Activated CD8-positive, alpha-beta memory T cell treated with anti-CD3 and anti-CD28 coated beads for 1 hour (primary cell): ENCODE results near the gene VASH2.

Experiments
- DNase-seq, 2 donors: peaks; one replicate each; pipeline ENCODE4 v3.0.0-alpha.2; 2020; ENCODE audit warnings: low read depth in 1 of 2; ENCODE audit errors: extremely low read depth in 1 of 2

The VASH2 gene

DNA sequence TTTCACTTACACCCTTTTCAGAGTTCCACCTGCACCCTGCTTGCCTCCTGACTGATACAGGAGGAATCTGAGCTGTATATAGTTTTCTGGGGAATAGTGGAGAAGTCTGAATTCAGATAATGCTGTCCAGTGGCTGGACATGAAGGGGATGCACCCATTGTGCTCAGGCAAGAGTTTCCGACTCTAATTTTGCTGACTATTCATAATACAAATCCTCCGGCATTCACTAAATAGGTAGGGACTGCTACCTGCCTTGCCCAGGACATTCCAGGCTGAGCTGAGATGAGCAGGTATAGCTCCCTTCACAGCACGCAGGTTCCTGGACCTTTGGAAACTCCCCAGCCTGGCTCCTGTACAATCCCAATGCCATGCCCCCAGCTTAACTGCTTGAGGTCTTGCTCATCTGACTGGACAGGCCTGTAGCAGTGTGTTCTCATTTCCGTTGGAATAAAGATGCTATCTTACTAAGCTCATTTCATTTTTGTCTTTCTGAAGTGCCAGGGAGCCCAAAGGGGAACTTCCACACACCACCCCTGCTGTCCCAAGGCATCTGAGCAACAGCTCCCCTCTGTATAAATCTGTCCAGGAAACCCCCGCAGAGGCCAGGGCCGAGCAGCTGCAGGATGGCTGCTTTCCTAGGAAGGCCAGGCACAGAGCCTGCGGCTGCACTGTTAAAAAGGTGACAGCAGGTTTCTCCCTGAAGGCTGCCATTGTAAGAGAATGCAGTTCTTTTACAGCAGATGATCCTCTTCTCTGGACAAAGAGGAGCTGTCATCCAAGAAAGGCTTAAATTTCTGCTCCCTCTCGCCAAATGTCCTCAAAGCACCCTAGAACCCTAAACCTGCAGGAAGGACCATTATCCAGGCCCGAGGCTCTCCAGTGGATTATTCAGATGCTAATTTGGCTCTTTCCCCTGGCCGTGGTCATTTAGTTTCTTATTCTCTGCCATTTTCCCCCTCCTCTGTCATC is 21.7 kb upstream of the VASH2 start:
- DNase-seq, result no peak

DNA sequence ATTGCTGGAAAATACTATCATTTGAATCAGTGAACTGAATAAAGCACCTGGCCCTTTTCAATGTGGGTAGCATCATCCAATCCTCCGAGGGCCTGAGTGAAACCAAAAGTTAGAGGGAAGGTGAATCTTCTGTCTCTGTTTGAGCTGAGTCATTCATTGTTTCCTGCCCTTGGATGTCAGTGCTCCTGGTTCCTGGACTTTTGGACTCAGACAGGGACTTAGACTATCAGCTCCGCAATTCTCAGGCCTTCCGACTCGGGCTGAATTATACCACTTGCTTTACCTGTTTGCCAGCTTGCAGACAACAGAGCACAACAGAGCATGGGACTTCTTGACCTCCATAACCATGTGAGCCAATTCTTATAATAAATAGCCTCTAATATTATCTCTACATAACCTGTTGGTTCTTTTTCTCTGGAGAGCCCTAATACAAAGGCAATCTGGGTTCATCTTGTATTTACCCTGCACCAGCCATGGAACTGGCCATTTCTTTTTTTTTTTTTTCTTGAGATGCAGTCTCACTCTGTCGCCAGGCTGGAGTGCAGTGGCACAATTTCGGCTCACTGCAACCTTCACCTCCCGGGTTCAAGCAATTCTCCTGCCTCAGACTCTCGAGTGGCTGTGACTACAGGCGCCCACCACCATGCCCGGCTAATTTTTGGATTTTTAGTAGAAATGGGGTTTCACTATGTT is 19.2 kb upstream of the VASH2 start:
- DNase-seq, result no peak

- no peak for DNase-seq
These were observed 16.4 kb upstream of the VASH2 start for GRCh38 chr1:212933815-212934471.

GRCh38 chr1:212935387-212935981 is 14.9 kb upstream of the VASH2 start:
- no peak for DNase-seq

DNA sequence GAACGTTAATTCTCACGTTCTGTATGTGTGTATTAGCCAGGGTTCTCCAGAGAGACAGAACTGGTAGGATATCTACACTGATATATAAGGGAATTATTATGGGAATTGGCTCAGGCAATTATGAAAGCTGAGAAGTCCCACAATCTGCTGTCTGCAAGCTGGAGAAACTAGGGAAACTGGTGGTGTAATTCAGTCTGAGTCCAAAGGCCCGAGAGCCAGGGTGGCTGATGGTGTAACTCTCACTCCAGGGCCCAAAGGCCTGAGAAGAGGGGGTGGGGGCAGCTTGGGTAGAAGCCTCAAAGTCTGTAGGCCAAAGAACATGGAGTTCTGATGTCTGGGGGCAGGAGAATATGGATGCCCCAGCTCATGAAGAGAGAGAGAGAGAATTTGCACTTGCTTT is 13.3 kb upstream of the VASH2 start:
- DNase-seq, result no peak

DNA sequence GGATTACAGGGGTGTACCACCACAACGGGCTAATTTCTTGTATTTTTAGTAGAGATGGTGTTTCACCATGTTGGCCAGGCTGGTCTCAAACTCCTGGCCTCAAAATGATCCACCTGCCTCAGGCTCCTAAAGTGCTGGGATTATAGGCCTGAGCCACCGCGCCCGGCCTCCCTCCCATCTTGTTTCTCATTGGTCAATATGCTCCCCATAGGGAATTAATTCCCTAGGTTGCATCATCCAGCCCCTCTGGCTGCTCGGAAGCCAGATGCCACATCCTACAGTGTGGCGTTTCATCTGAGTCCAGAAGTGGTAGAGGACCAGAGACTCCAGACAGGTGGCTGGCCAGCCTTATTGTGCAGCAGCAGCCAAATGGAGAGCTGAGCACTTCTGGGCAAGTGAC is 11.5 kb upstream of the VASH2 start:
- no peak for DNase-seq

DNA sequence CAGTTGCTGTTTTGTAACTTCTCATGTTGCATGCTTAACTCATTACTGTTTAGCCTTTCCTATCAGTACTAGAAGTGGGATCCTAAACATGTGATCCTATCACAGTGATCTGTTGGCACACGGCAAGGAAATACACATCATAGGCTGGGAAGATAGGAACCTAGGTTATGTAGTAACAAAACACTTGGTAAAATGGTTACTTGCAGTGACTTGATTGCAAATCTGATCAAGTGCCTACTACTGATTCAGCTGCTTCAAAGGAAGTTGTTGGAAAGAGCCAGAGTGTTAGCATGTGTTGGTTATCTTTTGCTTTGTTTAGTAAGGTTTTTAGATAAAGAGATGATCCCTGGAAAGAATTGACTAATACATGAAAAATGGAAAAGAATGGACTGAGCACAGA is 8.9 kb upstream of the VASH2 start:
- no peak for DNase-seq

GRCh38 chr1:212942679-212943392 is 7.5 kb upstream of the VASH2 start:
- DNase-seq, result no peak

DNA sequence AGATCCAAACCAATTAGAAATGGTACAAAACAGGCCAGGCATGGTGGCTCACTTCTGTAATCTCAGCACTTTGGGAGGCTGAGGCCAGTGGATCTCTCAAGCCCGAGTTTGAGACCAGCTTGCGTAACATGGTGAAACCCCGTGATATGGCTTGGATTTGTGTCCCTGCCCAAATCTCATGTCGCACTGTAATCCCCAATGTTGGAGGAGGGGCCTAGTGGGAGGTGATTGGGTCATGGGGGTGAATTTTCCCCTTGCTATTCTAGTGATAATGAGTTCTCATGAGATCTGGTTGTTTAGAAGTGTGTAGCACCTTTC is 7.0 kb upstream of the VASH2 start:
- DNase-seq, result no peak

DNA sequence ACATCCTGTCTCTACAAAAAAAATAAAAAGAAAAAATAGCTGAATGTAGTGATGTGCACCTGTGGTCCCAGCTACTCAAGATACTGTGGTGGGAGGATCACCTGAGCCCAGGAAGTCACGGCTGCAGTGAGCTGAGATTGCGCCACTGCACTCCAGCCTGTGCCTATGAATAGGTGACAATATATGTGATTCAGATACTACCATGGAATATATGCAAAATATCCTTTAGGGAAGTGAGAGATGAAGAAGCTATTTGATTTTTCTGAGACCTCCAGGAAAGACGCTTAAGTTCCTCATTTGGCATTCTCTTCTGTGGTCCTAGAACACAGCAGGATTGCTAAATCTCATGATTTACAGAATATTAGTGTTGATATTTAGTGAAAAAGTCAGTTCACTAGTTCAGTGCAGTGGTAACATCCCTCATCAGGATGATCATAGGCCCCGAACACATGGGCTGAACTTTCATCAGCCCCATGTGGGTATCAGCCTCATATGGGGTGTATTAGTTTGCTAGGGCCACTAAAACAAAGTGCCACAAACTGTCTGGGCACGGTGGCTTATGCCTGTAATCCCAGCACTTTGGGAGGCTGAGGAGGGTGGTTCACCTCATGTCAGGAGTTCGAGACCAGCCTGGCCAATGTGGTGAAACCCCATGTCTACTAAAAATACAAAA is 6.0 kb upstream of the VASH2 start:
- DNase-seq, result no peak

GRCh38 chr1:212945056-212945455 is 5.3 kb upstream of the VASH2 start:
- no peak for DNase-seq

DNA sequence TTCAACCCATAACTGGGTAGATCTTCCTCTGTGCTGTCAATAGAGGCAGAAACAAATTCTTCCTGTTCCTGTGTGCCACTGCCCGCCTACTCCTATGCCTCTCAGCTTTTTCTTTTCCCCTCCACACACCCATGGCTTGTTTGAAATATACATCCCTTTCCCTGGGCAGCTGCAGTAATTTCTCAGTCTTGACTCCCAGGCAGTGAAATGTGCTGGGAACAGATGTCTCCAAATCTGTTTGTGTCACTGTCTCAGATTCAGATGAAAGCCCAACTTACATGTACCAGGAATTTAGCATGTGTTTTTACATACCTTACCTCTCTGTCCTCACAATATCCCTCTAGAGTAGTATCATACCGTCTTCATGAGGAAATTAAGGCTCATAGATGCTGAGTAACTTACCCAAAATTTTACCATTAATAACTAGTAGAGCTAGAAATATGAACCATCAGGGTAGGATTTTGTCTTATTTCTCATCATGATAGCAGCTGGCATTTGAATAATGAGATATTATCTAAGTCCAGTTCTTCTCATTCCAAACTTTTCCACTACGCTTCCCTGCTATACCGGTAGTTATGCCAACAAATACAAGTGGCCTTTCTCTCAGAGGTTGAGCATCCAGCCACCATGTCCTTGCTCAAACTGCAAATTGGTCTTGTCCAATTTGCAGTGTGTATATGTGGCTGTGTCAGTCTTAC is 4.7 kb upstream of the VASH2 start:
- no peak for DNase-seq

- no peak for DNase-seq
These were observed 3.5 kb upstream of the VASH2 start for GRCh38 chr1:212946872-212947271.

DNA sequence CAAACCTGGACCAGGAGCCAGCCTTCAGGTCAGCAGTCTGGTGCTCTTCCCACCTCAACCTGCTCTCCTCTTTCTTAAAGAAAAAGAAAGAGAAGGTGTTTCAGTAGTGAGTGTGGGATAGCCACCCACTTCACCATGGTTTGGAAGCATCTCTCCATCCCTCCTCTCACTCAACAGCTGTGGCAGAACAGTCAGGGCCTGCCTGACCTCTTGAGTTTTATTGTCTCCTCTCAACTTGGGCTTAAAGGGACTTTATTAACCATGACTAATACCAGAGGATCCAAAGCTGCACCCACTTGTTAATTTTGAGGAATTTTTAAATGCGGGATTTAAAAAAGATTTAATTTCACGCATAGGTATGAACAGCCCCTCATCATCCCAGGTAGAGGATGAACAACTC is 570 bp upstream of the VASH2 start:
- no peak for DNase-seq

DNA sequence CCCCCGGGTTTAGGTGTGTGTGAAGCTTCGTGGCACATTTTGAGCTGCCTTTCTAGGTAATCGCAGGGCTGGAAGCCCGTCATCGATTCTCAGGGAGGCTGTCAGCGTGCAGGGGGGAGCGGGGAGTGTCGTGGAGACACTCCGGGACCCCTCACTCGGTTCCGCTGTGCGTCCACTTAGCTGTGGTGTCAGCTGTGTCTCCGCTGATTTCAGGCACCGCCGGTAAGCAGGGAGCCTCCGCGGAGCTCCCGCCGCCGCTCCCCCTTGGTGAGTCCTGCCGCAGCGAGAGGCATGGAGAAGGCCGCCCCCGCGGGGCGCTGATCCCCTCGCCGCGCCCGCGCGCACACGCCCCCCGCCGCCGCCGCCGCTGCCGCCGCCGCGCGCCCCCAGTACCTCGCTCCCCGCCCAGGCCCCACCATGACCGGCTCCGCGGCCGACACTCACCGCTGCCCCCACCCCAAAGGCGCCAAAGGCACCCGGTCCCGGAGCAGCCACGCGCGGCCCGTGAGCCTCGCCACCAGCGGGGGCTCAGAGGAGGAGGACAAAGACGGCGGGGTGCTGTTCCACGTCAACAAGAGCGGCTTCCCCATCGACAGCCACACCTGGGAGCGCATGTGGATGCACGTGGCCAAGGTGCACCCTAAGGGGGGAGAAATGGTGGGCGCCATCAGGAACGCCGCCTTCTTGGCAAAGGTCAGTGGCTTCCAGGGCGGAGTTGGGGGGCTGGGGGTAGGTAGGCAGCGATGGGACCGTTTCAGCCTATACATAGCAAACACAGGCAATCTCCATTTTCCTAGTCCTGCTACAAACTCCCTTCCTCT is 995 bp downstream of the VASH2 start:
- DNase-seq, result no peak

DNA sequence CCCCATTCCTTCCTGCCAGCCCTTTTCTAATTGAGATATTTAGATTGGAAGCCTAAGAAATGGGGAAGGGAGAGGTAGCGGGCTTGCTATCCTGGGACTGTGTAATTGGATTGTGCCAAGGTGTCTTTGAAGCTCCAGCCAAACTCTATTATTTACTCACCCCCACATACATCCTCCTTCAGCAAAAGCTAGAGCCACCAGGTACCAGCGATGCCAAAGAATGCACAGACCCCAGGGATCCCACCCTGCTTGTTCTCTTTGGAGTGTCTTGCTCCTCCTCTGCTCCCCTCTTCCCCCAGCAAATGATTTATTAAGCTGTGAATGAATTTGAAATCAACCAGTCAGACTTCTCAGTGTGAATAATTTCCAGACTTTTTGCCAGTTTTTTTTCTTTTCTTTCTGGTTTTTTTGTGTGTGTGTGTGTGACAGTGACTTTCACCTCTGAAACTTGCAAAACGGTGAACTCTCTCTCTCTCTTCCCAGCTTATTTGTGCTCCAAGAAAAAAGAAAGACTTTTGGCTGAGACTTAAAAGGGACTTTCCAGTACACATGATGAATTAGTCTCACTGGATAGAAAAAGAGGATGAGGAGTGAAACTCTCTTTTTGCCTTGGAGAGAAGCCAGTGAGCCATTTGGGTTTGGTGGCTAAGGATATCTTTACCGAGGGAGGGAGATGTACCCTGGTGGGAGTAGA is 1.8 kb downstream of the VASH2 start:
- DNase-seq, result no peak

DNA sequence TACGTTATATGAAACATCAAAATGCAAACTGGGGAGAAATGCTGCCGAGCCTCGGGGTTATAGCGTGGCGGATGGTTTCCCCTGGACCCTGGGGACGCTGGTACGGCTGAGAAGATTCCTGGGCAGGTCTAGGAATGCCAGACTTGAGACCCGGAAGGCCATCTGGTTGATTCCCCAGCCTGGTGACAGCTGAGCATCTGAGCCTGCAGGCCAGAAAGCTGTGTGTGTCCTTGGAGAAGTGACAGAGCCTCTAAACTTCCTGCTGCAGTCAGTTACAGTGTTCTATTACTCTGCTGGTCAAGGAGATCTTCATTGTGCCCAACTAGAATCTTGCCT is 2.3 kb downstream of the VASH2 start:
- no peak for DNase-seq

GRCh38 chr1:212953321-212953720 is 3.0 kb downstream of the VASH2 start:
- no peak for DNase-seq
